Measurements from ENCODE around the gene CFAP100. TPM values are rescaled to one million over a fixed set of nuclear protein-coding genes. Genes with fewer than 3 reads are reported as not detected.
A peak's percentile ranks its signal among the peaks of the same experiment; 100 is the strongest.

Gene CFAP100
- total and polyA plus RNA-seq, 9 of the 15 experiments (the other 6 are each of a cell fraction or from before 2014, with no cell fraction given) = not detected

DNA sequence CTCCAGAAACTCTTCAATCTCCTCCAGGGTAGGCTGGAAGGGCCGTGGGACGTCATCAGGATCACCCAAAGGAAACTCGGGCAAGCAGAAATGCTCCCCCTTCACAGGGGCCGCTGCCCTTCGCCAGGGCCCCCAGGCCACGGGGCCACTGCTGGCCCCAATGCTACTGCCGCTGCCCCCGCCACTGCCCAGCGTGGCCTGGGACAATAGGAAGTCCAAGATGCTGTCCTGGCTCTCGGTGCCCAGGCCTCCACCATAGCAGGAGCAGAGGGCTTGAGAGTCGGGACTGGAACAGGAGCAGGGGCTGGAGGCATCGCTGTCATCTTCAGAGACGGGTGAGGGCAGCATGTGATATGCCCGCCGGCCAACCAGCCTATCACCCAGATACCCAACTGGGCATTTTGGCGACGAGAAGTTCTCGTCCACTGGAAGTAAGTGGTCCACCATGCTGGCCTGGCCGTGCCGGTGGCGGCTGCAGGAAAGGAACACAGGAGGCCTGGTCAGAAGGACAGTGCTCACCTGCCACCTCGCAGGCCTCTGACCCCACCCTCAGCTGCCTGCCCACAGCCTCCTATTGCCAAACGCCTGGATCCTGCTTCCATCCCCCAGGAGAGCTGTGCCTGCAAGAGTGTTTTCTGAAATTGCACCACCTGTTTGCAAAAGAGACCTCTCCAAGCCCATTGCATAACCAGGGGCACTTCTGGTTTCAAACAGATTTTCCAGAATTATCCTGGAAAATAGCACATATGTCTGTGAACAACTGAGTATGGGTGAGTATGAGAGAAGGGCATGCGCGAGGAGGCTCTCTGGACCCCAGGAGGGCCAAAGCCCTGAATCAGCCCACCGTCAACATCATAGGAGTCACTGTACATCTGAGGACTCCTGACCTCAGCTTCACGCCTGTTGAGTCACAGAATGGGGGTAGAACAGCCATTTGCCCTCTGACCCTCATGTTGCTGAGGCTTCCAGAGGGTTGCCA, 41.9 kb upstream of the CFAP100 start:
- intact Hi-C loops (cut with micrococcal nuclease) = no loop called here
- ATAC-seq (no peak), DNase-seq (ENCODE audit: extremely low read depth in 1 of 4, low spot score in 3 of 4) (no peak), FAIRE-seq (no peak)
- ChIA-PET CTCF (ENCODE audit: low intra/inter-chr PET ratio) (no interaction called here), POLR2A (no interaction called here)
- Histone ChIP-seq H3K79me2 (ENCODE audit: control insufficient read depth, insufficient read depth, low read length) (no peaks in the 10 kb centered on the region), H3K36me3 (ENCODE audit: control insufficient read depth, insufficient read depth, low read length) (no peaks in the 10 kb centered on the region), H4K20me1 (replicated peaks; ENCODE audit: control insufficient read depth, insufficient read depth, low read length) (no peaks in the 10 kb centered on the region), H3K4me3 (no peak overlapping the region), H3K4me1 (replicated peaks in 1 of 2; ENCODE audit: control insufficient read depth in 2 of 2, insufficient read depth in 2 of 2, low read length in 2 of 2) (peaks cover 5 to 30% of the 10 kb centered on the region in 2 experiments; a peak in 3 of 5 replicates), H3K27ac (ENCODE audit: extremely low read depth, low read depth, low read length) (no peak overlapping the region), H3K27me3 (ENCODE audit: control insufficient read depth in 2 of 2, insufficient read depth in 2 of 2, low read length in 2 of 2) (no peaks in the 10 kb centered on the region), H2AFZ (ENCODE audit: low read depth, low read length) (no peak overlapping the region), H3K9ac (ENCODE audit: insufficient read depth in 1 of 2, low read depth in 2 of 2, low read length in 2 of 2) (peak overlapping the region in 1 of 2 experiments; percentile 9; a peak in 1 of 4 replicates), H3K4me2 (ENCODE audit: insufficient read depth, low read length) (no peak overlapping the region), H3K9me3 (replicated peaks; ENCODE audit: control insufficient read depth, insufficient read depth, low read depth, low read length) (no peaks in the 10 kb centered on the region), H3K9me1 (ENCODE audit: control insufficient read depth, insufficient read depth, low read length) (no peaks in the 10 kb centered on the region)
- TF ChIP-seq, protein P1, sequence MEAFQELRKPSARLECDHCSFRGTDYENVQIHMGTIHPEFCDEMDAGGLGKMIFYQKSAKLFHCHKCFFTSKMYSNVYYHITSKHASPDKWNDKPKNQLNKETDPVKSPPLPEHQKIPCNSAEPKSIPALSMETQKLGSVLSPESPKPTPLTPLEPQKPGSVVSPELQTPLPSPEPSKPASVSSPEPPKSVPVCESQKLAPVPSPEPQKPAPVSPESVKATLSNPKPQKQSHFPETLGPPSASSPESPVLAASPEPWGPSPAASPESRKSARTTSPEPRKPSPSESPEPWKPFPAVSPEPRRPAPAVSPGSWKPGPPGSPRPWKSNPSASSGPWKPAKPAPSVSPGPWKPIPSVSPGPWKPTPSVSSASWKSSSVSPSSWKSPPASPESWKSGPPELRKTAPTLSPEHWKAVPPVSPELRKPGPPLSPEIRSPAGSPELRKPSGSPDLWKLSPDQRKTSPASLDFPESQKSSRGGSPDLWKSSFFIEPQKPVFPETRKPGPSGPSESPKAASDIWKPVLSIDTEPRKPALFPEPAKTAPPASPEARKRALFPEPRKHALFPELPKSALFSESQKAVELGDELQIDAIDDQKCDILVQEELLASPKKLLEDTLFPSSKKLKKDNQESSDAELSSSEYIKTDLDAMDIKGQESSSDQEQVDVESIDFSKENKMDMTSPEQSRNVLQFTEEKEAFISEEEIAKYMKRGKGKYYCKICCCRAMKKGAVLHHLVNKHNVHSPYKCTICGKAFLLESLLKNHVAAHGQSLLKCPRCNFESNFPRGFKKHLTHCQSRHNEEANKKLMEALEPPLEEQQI (IDR thresholded peaks at IDR 0.05) = no peak
- TF ChIP-seq SRSF9 (IDR thresholded peaks at IDR 0.05; ENCODE audit: borderline replicate concordance, low read depth, low read length) (no peak), RFX5 (IDR thresholded peaks at IDR 0.05; ENCODE audit: low read depth, low read length) (no peak), ZNF12 (CRISPR knock-in tag; IDR thresholded peaks at IDR 0.05) (no peak), ZKSCAN3 (CRISPR knock-in tag; IDR thresholded peaks at IDR 0.05) (no peak)
- TF ChIP-seq, protein P2, sequence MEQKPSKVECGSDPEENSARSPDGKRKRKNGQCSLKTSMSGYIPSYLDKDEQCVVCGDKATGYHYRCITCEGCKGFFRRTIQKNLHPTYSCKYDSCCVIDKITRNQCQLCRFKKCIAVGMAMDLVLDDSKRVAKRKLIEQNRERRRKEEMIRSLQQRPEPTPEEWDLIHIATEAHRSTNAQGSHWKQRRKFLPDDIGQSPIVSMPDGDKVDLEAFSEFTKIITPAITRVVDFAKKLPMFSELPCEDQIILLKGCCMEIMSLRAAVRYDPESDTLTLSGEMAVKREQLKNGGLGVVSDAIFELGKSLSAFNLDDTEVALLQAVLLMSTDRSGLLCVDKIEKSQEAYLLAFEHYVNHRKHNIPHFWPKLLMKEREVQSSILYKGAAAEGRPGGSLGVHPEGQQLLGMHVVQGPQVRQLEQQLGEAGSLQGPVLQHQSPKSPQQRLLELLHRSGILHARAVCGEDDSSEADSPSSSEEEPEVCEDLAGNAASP (IDR thresholded peaks at IDR 0.05) = no peak
- in situ Hi-C loops (cut with MboI) = no loop called here
- BruUV-seq (replicated peaks) = no TSS peak
- WGBS (ENCODE audit: insufficient coverage, low coverage, missing lambda C conversion rate) = 71% methylated on average over 11 of the region's 27 CpGs

All from K562 (cell line).